ENCODE measurements around the gene SLC5A11.
"Not testable (repeated sequence)": the region's sequence is repeated elsewhere in the genome, so short reads cannot be mapped to it uniquely, and the experiment has no call there.

SLC5A11 gene

GRCh38 chr16:24810951-24811843 is 34.6 kb upstream of the SLC5A11 start:
- no peak for TF ChIP-seq CTCF (IDR thresholded peaks at IDR 0.05; ENCODE audit: low read depth, low read length, missing control alignments)
- no peak for DNase-seq (ENCODE audit: extremely low read depth, low read depth)
- no peak overlapping the region for H3K4me3 ChIP-seq (replicated peaks; ENCODE audit: low read depth, low read length)

DNA sequence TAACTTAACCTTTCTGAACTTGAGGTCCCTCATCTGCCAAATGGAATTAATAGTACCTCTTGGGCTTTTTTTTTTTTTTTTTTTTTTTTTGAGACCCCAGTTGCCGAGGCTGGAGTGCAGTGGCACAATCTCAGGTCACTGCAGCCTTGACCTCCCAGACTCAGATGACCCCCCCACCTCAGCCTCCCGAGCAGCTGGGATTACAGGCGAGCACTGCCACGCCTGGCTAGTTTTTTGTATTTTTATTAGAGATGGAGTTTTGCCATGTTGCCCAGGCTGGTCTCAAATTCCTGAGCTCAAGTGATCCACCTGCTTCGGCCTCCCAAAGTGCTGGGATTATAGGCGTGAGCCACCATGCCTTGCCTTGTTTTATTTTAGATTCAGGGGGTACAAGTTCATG is 33.0 kb upstream of the SLC5A11 start:
- not testable (repeated sequence) for DNase-seq (ENCODE audit: extremely low read depth, low read depth); H3K4me3 ChIP-seq (replicated peaks; ENCODE audit: low read depth, low read length)

GRCh38 chr16:24815021-24815420 is 30.7 kb upstream of the SLC5A11 start:
- no peak for TF ChIP-seq CTCF (IDR thresholded peaks at IDR 0.05; ENCODE audit: low read depth, low read length, missing control alignments)
- DNase-seq (ENCODE audit: extremely low read depth, low read depth): no peak
- no peak overlapping the region for H3K4me3 ChIP-seq (replicated peaks; ENCODE audit: low read depth, low read length)

GRCh38 chr16:24816688-24817087 is 29.1 kb upstream of the SLC5A11 start:
- DNase-seq (ENCODE audit: extremely low read depth, low read depth): no peak
- TF ChIP-seq CTCF (IDR thresholded peaks at IDR 0.05; ENCODE audit: low read depth, low read length, missing control alignments): no peak

GRCh38 chr16:24819462-24820040 is 26.2 kb upstream of the SLC5A11 start:
- no peak for DNase-seq (ENCODE audit: extremely low read depth, low read depth)
- no peak for TF ChIP-seq CTCF (IDR thresholded peaks at IDR 0.05; ENCODE audit: low read depth, low read length, missing control alignments)
- H3K4me3 ChIP-seq (replicated peaks; ENCODE audit: low read depth, low read length): no peak overlapping the region

More at GRCh38 chr16:24816688-24817087, 29.1 kb upstream of the SLC5A11 start:
- H3K4me3 ChIP-seq (replicated peaks; ENCODE audit: low read depth, low read length): no peak overlapping the region

DNA sequence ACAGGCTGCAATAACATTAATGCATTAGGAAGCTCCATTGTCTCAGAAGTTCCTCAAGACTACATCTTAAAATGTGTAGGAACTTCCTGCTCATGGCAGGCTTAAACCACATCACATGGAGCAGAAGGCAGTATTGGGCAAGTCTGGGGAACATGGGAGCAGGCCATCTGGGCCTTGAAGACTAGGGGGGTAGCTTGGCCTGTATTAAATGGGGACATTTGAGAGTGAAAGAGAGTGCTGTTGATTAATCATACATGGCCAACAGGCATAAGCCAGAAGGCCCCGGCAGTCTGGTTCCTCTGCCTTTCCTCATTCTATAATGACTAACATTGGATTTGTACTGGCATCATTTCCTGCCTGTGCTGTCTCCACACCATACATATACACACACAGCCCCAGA is 25.2 kb upstream of the SLC5A11 start:
- H3K4me3 ChIP-seq (replicated peaks; ENCODE audit: low read depth, low read length): no peak overlapping the region
- no peak for TF ChIP-seq CTCF (IDR thresholded peaks at IDR 0.05; ENCODE audit: low read depth, low read length, missing control alignments)
- no peak for DNase-seq (ENCODE audit: extremely low read depth, low read depth)

- H3K4me3 ChIP-seq (replicated peaks; ENCODE audit: low read depth, low read length): no peak overlapping the region
- no peak for DNase-seq (ENCODE audit: extremely low read depth, low read depth)
- TF ChIP-seq CTCF (IDR thresholded peaks at IDR 0.05; ENCODE audit: low read depth, low read length, missing control alignments): no peak
Measured at GRCh38 chr16:24821129-24821528, 24.6 kb upstream of the SLC5A11 start.

Measured in HFF-Myc (cell line).